HG03520 (cell line): ENCODE measurements around the gene TXLNG.
"Not testable (repeated sequence)": the region's sequence is repeated elsewhere in the genome, so short reads cannot be mapped to it uniquely, and the experiment has no call there.

ENCODE experiments used
- ATAC-seq: cut with Tn5 transposase; IDR thresholded peaks from one replicate; pipeline ENCODE4 v1.9.1; 2021; ENCODE audit warnings: mild to moderate bottlenecking, moderate library complexity; ENCODE audit not compliant: unreplicated experiment

TXLNG gene

DNA sequence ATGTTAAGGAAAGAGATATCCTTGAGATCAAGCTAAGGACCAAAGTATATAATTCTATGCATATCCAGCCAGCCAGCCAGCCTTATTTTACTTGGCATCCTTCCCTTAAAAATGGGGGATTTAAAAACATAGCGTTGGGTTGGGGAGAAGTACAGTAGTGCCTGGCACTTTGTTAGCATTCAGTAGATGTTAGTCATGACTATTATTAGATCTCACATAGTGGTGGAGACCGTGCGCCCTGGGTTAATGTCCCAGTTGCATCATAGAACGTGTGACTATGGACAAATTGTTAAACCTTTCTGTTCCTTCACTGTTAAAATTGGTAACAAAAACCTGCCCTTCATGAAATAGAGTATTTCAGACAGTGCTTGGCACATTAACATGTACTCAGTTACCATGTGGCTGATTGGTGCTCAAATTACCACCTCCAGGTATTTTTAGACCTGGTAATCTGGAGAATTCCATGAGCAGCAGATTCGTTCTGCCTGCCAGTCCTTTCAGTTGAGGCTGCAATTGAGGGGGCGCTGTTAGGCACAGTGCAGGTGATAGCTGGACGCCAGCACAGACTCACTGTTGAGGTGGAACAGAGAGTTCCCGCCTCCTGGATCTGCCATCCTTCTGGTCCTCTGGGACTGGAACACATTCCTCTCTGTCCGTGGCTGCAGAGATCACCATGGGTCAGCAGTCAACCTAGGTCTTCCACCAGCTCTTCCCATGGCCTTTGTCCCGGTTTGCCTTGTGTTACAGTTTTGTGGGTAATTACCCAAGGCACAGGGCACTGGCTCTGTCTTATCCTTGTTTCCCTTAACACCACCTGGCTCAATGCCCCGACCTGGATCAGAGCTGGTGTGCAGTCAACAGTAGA lies 52.2 kb downstream of the TXLNG start:
- no peak for ATAC-seq

DNA sequence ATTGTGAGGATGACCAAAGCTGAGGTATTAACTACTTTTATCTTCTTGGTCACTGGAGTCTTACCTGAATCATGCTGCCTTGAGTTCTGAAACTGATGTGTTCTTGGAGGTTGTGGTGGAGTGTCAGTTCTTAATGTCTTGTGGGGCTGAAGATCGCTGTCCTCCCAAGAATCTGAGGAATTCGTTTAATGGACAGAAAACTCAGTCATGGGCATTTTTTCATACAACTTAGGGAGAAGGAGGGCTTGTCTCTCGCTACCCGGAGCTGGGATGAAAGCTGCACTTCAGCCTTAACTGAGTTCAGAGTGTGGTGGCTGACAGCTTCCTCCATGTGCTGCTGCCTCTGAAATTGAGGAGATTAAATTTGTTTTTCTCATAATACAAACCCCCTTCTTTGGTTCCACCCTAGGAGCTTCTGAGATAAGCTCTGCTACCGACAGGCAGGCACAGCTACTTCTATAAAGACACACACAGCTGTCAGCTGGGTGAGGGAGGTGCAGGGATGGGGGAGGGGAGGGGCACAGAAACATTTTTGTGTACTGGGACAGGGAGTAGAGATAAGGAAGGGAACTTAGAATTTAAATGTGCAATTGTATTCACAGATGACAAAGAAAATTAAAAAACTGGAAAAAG lies 53.1 kb downstream of the TXLNG start:
- no peak for ATAC-seq

DNA sequence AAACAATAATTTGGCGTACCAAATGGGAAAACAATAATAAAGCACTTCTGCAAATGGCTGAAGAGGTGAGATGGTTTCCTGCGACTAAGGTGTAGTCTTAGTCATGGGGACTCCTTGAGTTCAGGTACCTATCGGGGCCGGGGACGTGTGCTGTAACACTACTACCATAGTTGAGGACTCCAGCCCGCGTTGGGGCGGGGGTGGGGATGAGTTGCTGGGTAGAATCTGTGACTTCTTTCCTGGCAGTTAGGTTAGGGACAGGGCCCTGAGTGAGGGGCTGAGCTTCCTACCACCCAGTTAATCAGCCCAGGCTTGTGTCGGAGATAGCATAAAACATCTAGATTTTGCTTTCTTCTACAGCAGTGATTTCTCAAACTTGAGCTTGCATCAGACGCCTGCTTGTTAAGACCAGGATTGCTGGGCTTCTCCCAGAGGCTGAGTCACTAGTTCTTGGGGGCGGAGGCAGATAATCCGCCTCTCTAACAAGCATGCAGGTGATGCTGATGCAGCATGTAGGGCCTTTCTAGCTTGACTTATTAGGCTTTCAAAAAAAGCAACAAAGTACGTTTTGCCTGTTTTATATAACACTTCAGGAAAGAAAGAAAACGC lies 53.7 kb downstream of the TXLNG start:
- ATAC-seq, result no peak

DNA sequence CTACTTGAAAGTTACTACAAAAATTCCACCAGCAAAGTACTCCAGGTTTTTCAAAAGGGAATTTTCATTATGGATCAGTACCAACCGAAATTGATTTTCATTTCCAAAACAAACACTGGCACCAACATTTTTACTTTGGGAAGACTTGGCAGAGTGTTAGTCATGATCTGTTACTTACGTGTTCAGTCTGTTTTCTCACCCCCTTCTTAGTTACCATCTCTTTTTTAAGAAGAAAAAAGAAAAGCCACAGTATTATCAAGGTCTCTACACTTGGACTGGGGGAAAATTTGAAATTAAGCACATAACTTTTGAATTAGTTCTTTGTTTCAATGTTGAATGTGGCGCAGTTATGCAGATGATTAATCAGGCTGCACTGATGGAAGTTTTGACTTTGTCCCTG lies 56.4 kb downstream of the TXLNG start:
- ATAC-seq, result no peak

DNA sequence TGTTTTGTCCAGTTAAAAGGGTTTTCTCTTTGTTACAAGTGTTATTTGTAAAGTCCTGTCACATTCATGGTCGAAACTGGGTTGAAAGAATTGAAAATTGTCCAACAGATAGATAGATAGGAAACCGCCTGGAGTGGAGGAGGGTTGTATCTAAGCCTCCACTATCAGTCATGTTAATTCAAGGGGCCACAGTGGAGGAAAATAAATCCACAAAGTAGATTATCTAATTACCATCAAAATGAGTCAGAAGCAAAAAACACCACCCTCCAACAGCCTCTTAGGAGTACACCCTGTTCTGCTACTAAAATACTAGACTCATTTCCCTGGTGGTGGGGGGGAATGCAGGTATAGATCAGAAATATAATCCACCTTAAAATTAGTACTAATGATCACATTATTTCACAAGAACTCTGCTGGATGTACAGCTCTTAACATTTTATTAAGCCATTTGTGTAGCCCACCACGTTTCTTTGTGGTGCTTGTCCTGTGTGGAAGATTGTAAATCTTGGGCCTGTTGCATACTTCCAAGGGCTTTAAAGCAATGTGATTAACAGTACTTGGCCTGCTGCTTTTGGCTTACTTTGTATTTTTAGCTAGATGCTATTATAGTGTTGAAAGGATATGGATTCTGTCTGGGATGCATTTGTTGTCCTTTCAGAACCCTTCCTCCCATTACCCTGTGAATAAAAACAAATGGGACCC lies 57.1 kb downstream of the TXLNG start:
- no peak for ATAC-seq

DNA sequence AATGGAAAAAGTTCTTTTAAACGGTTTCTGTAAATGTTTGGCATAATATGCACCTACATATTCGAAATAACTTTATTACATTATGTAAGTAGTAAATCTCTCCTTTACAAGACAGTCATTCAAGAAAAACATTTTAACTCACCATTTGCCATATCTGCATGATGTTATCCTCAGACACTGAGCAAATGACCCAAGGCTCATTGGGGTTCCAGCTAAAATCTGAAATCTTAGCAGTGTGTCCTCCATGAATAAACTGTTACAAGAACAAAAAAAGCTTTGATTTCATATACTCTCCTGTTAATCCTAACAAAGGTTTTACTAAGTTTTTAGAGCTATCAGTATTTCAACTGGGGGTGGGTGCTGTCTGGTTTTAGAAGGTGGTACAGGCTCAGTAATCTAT lies 59.4 kb downstream of the TXLNG start:
- ATAC-seq, result no peak

DNA sequence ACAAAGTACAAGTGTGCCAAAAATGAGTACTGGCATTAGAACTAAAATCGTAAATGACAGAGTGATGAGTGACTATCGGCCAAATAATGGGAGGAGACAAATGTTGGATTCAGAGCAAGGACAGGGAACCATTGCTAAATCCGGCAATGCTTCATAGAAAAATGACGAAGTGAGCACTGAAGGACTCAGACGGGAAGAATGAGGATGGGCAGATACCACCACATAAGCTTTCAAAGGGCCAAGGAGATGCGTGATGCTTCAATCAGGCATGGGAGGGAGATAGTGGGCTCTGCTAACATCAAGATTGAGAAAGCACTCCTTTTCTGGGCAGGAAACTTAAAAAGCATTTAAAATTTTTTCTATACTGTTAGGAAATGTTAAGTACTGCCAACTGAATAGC lies 62.3 kb downstream of the TXLNG start:
- no peak for ATAC-seq

DNA sequence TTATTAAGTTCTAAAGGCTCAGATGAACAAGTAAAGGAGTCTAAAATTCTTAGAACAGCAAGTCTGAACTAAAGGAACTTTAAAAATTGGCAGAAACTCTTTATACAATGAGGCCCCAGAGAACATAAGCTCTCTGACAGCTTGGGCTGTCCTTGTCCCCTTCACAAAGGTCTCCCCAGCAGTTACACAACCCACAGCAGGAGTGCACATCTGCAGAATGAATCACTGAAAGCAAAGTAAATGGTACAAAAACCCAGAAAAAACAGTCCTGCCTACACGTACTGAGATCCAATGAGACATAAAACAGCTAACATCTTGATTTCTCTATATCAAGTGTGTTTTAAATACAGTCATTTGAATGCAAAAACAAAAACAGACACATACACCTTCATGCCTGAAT lies 65.2 kb downstream of the TXLNG start:
- ATAC-seq, result no peak

DNA sequence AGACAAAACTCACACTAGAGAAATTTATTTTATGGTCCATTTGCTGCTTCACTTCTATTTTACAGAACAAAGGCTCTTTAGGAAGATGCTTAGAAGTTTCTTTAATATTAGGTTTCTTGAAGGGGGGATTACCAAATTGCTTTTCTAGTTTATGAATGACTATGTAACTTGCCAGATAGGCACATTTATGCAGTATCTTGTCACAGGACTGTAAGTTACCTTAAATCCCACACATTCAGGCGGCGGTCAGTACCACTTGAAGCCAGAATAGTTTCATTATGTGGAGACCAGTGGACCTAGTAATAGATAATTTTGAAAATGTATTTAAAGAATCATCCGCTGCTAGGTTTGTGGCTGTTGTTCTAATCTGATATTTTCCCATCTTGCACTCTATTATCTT lies 65.6 kb downstream of the TXLNG start:
- no peak for ATAC-seq

DNA sequence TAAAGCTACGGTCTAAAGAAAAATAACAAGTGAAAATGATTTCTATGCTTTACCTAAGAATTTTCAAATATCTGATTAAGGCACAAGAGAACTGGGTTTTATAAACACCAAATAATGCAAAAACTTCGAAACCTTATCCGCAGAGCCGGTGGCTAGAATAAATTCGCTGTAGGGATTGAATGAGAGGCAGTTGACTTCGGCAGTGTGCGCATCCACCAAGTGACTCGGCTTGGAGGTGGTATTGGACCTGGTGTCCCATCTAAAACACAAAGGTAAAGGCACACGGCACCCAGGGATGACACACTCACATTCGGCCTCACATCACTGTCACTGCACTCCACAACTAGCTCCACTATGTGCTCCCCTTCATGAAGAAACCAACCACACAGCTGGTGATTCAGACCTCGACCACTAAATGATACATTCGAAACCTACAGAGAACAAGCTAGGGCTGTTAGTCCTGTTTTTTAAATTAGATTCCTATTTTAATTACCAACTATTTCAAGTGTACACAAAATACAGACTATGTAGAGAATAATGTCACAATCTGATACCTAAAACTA lies 66.4 kb downstream of the TXLNG start:
- ATAC-seq, result no peak

DNA sequence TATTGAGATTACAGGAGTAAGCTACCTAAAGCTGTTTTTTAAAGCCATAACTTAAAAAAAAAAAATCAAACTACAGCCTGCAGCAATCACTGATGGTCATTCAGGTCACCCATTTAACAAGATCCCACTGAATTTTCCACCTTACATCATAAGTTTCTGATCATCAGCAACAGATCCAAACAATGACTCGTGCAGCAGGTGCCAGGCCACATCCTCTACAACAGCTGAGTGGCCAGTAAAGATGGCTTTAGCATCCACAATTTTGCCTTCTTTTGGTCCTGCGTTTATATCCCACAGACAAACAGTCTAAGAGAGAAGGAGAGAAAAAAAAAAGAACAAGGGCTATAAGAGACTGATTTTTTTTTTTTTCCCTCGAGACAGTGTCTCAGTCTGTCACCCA lies 67.3 kb downstream of the TXLNG start:
- ATAC-seq, result no peak

DNA sequence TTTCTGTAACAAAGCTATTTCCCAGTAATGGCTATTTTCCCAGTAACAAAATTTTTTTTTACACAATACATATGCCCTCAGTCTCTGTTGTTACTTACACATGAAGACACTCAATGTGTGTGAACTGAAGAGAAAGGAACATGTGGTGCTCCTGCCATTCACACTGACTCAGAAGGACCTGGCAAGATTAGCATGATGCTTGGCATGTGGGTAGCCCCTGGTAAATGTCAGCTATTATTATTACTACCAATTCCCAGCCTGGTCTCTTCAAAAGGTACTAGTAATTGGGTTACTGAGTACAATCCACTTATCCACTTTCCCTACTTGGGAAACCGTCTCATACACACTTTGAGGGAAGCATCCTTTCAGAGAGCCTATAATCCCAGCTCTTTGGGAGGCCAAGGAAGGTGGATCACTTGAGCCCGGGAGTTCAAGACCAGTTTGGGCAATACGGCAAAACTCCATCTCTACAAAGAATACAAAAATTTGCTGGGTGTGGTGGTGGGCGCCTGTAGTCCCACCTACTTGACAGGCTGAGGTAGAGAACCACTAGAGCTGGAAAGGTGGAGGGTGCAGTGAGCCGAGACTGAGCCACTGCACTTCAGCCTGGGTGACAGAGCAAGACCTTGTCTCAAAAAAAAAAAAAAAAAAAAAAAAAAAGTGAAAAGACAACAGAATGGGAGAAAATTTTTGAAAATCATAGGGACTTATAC lies 69.3 kb downstream of the TXLNG start:
- no peak for ATAC-seq

DNA sequence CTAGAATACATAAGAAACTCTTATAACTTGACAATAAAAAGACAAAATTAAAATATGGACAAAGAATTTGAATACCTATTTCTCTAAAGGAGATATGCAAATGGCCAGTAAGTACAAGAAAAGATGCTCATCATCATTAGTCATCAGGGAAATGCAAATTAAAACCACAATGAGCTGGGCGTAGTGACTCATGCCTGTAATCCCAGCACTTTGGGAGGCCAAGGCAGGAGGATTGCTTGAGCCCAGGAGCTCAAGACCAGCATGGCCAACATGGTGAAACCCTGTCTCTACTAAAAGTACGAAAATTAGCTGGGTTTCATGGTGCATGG lies 69.8 kb downstream of the TXLNG start:
- ATAC-seq, result not testable (repeated sequence)

DNA sequence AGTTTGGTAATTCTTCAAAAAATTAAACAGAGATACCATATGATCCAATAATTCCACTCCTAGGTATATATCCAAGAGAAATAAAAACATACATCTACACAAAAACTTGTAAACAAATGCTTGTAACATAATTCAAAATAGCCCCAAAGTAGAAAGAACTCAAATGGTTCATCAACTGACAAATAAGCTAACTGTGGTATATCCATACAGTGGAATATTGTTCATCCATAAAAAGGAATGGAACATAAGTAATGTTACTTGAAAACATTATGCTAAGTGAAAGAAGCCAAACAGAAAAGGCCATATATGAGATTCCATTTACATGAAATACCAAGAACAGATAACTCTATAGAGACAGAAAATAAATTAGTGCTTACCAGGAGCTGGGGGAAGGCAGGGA lies 70.5 kb downstream of the TXLNG start:
- ATAC-seq, result no peak

DNA sequence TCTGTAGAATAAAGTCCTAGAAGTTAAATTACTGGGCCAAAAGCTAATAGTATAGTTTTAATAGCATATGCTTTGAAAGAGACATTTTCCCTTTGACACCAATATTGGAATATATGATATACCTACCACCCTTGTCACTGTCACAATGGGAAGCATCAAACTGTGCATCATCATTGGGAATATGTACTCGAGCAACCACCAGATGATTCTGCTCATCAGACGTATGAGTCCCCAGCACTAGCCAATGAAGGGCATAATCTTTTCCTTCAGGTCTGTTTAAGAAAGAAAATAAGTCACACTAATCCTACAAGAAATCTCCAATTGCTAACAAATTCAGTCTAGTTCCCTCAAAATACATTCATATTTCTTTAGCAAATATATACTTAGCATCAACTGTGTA lies 76.6 kb downstream of the TXLNG start:
- no peak for ATAC-seq

DNA sequence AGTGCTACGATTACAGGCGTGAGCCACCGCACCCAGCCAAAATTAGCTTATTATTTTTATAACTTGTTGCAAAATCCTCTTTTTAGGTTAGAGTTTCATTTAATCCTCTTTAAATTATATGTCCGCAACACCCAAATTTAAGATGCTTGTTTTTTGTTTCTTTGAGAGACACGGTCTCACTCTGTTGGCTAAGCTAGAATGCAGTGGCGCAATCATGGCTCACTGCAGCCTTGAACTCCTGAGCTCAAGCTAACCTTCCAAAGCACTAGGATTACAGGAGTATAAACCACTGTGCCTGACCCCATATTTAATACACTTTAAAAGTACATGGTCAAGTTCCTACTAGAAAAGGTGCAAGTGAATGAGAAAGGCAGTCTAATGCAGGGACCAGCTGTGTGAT lies 81.7 kb downstream of the TXLNG start:
- no peak for ATAC-seq

DNA sequence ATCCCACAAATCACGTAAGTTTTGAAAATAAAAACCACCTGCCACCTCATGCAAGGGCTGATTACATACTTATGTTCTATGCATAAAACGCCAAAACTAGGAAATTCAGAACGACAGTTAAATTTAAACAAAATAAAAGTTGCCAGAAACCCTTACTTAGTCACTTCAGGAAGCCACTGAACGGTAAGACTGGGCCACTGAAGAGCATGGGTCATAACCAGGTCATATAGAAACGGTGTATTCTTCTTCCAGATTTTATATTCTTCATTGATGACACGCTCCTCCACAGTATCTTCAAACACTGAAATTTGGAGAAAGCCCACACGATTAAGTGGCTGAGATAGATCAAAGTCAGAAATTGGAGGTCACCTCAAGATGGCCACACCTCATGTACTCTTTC lies 82.7 kb downstream of the TXLNG start:
- ATAC-seq, result no peak

DNA sequence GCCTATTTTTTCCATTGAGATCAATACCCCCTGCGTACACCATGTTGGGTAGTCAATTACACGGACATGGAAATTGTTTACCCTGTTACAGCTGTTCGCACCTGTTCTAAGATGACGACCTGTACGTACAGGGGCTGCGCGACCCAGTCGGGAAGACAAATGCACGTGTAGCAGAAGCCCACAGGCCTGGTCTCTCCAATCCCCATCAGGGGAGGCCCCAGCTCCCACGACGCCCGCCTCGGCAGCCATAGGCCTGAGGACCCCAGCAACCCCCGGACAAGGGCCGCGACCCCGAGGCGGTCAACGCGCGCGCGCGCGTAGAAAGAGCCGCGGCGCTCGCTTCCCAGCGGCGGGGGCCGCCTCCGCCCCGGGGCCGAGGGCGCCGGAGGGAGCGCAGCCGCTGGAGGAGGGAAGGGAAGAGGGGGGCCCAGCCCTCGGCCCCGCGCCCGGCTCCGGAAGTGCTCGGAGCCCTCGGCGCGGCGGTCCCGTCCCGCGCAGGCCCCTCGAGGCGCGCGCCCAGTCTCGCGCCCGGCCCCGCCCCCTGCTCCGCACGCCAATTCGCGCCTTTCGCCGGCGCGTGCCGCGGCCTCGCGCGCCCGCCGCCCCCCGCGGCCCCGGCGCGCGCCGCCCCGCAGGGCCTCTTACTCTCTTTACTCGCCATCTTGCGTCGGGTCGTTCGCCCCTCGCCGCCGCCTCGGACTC lies 83.3 kb downstream of the TXLNG start:
- peak; percentile 47 for ATAC-seq

DNA sequence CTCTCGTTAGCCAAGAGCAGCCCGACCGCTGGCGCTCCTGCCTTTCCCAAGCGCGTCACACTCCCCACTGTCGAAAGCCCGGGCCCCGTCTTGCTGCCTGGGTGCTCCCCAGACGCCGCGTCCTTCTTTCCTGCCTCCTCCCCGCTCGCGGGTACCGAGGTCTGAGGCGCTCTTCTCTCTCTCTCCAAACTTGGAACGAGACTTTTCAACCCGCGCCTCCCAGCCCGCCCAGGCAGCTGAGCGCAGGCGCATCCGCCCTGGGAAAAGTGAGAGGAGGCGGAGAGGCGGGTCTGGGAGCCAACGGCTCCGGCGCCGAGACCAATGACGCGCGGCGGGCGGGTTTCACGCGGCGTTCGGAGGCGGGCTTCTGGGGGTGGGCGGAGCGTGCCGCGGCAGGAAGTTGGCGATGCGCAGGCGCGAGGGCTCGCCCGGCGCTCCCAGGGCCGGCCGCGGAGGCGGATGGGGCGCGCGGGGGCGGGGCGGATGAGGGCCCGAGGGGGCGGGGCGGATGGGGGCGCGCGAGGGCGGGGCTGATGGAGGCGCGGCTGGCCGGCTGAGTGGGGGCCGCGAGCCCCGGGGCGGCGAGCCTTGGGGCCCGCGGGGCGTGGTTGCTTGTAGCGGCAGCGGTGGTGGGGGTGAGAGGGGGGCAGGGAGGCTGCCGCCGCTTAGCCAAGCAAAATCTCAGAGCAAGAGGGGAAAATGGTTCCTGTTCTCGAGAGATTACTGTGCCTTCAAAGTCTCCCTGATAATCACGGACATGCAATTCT lies 84.0 kb downstream of the TXLNG start, which contains the start of gene RBBP7:
Gene RBBP7, minus strand, starts transcription at position 268 of the 767 bp plus-strand sequence. CDS start 309 bp downstream, outside the sequence.
- ATAC-seq, result peak; percentile 74
